GM18951 (cell line): ENCODE measurements around the gene BCL7C.

Experiments
- POLR2A ChIP-seq: IDR thresholded peaks from 4 replicates; pipeline ENCODE4 v1.6.1; 2011; ENCODE audit warnings: mild to moderate bottlenecking; ENCODE audit not compliant: insufficient read length, insufficient read depth; ENCODE audit errors: extremely low read depth
- in situ Hi-C: fragments of 300-500 bp; cut with MboI; formaldehyde crosslinking; loops from one replicate; pipeline ENCODE4 v1.12.0; 2022; ENCODE audit warnings: low sequenced_read_pairs, mixed read lengths, inconsistent platforms; ENCODE audit not compliant: unreplicated experiment

BCL7C gene

GRCh38 chr16:30850246-30850645, 43.6 kb downstream of the BCL7C start:
- no peak for TF ChIP-seq POLR2A
- in situ Hi-C loops = loop anchor here (5.0 kb wide), 1 partner anchor 72 kb away; the partner anchor contains the start of gene FBXL19

GRCh38 chr16:30846649-30847402, 47.1 kb downstream of the BCL7C start:
- no peak for TF ChIP-seq POLR2A
- in situ Hi-C loops = no loop called here

GRCh38 chr16:30844671-30845449, 49.0 kb downstream of the BCL7C start:
- in situ Hi-C loops = no loop called here
- TF ChIP-seq POLR2A = peak; percentile 33

GRCh38 chr16:30844346-30844670, 49.6 kb downstream of the BCL7C start:
- TF ChIP-seq POLR2A = no peak
- in situ Hi-C loops = no loop called here

GRCh38 chr16:30843501-30843900, 50.4 kb downstream of the BCL7C start:
- TF ChIP-seq POLR2A = no peak
- in situ Hi-C loops = no loop called here

GRCh38 chr16:30842971-30843370, 50.9 kb downstream of the BCL7C start:
- in situ Hi-C loops = no loop called here
- TF ChIP-seq POLR2A = no peak

GRCh38 chr16:30841332-30841731, 52.5 kb downstream of the BCL7C start:
- TF ChIP-seq POLR2A = no peak
- in situ Hi-C loops = no loop called here

GRCh38 chr16:30840611-30841010, 53.3 kb downstream of the BCL7C start:
- no peak for TF ChIP-seq POLR2A
- in situ Hi-C loops = no loop called here

GRCh38 chr16:30839523-30840227, 54.2 kb downstream of the BCL7C start:
- in situ Hi-C loops = no loop called here
- TF ChIP-seq POLR2A = no peak

- no peak for TF ChIP-seq POLR2A
- in situ Hi-C loops = no loop called here
Measured at GRCh38 chr16:30838876-30839471, 54.9 kb downstream of the BCL7C start.

GRCh38 chr16:30837904-30838303, 56.0 kb downstream of the BCL7C start:
- no peak for TF ChIP-seq POLR2A
- in situ Hi-C loops = no loop called here
